Small intestine (tissue), 4 donors: ENCODE data around the gene FKBP1C. TPM values are rescaled to one million over a fixed set of nuclear protein-coding genes. Genes with fewer than 3 reads are reported as not detected.

Source experiments
- polyA plus RNA-seq, 4 donors: library from polyadenylated mRNA; stranded (reverse) in 3 of 4; unstranded in 1 of 4; fragments of 200-250 nt in 3 of 4; fragments of 120-200 nt in 1 of 4; gene quantifications; one replicate each; pipeline versions ENCODE4 v1.2.1 to v1.2.3, GENCODE V29; 2013
- donor health status: healthy with polysubstance abuse.
- donor health status: Bipolar disorder and iron deficiency.
- donor health status: healthy.

FKBP1C gene
- polyA plus RNA-seq, 4 donors, result 0.45 to 1.4 (median 1.2) TPM

Other genes with a start within 250 kb of the FKBP1C start
- 10 to 100 TPM in 1 of 4 donors, not detected in 3; 19.2 TPM for gene LGSN, start 108.5 kb downstream of the FKBP1C start, polyA plus RNA-seq